IMR-90 (cell line): ENCODE measurements around the gene BST1. TPM values are rescaled to one million over a fixed set of nuclear protein-coding genes. Genes with fewer than 3 reads are reported as not detected.

ENCODE experiments used
- ATAC-seq: fragments of 200-7000 bp; cut with Tn5 transposase; 2 replicates; pipeline ENCODE4 v1.9.1; 2020; ENCODE audit warnings: low read depth, mild to moderate bottlenecking, moderate library complexity
- BruUV-seq: library from RNA; stranded (reverse); fragments of 400-500 nt; replicated peaks from 2 replicates; lab custom pipeline; 2021; lab: Mats Ljungman, UMichigan
- CTCF ChIA-PET: fragments of 300-600 bp; formaldehyde crosslinking; extraction: SDS; loops from one replicate; lab custom pipeline; 2021; ENCODE audit warnings: antibody characterized with exemption; lab: Yijun Ruan, JAX
- POLR2A ChIA-PET: fragments of 300-600 bp; sonication (Branson Sonifier 250); formaldehyde crosslinking; loops from one replicate; lab custom pipeline; 2022; ENCODE audit warnings: antibody characterized with exemption; ENCODE audit not compliant: unreplicated experiment; lab: Charles Lee
- DNase-seq: peaks from one replicate; pipeline ENCODE4 v3.0.0; 2013
- H2AFZ ChIP-seq: replicated peaks from 2 replicates; pipeline ENCODE3; 2013; ENCODE audit warnings: low read length, mild to moderate bottlenecking; ENCODE audit not compliant: poor library complexity
- H2AK5ac ChIP-seq: 2 replicates; pipeline ENCODE4 v1.6.1; 2013; ENCODE audit warnings: low read depth, low read length, inconsistent platforms
- H2AK9ac ChIP-seq: replicated peaks from 2 replicates; pipeline ENCODE3; 2013; ENCODE audit warnings: mild to moderate bottlenecking, low read depth, low read length, moderate library complexity; ENCODE audit not compliant: poor library complexity
- H2BK120ac ChIP-seq: 2 replicates; pipeline ENCODE4 v1.6.1; 2013; ENCODE audit warnings: low read depth, low read length, inconsistent platforms
- H2BK15ac ChIP-seq: 3 replicates; pipeline ENCODE4 v1.6.1; 2013; ENCODE audit warnings: low read depth, low read length, inconsistent platforms
- H2BK20ac ChIP-seq: 2 replicates; pipeline ENCODE4 v1.6.1; 2013; ENCODE audit warnings: low read depth, mild to moderate bottlenecking, inconsistent platforms, low read length, moderate library complexity
- H2BK5ac ChIP-seq: 2 replicates; pipeline ENCODE4 v1.6.1; 2013; ENCODE audit warnings: mild to moderate bottlenecking, low read depth, low read length, inconsistent platforms; ENCODE audit not compliant: poor library complexity, severe bottlenecking
- H3K14ac ChIP-seq: replicated peaks from 2 replicates; pipeline ENCODE4 v1.6.1; 2013; ENCODE audit warnings: low read depth, low read length, inconsistent platforms
- H3K18ac ChIP-seq: 2 replicates; pipeline ENCODE4 v1.6.1; 2013; ENCODE audit warnings: low read depth, low read length, control low read depth
- H3K23ac ChIP-seq: 2 replicates; pipeline ENCODE4 v1.6.1; 2013; ENCODE audit warnings: low read depth, low read length, inconsistent platforms
- H3K27ac ChIP-seq: 2 replicates; pipeline ENCODE4 v1.5.1; 2013; ENCODE audit warnings: mild to moderate bottlenecking, control low read depth, low read length; ENCODE audit not compliant: insufficient read depth
- H3K27me3 ChIP-seq: 2 replicates; pipeline ENCODE4 v1.6.1; 2013; ENCODE audit warnings: low read length; ENCODE audit not compliant: control insufficient read depth, insufficient read depth
- H3K36me3 ChIP-seq: 2 replicates; pipeline ENCODE4 v1.6.1; 2013; ENCODE audit warnings: low read length, mixed read lengths; ENCODE audit not compliant: control insufficient read depth, insufficient read depth
- H3K4ac ChIP-seq: 2 replicates; pipeline ENCODE4 v1.6.1; 2013; ENCODE audit warnings: low read depth, low read length, inconsistent platforms
- H3K4me1 ChIP-seq: 2 replicates; pipeline ENCODE4 v1.6.1; 2013; ENCODE audit warnings: low read length, mixed read lengths; ENCODE audit not compliant: control insufficient read depth, insufficient read depth
- H3K4me2 ChIP-seq: 2 replicates; pipeline ENCODE4 v1.6.1; 2013; ENCODE audit warnings: low read depth, mild to moderate bottlenecking, control low read depth, low read length, moderate library complexity
- H3K4me3 ChIP-seq: 2 replicates; pipeline ENCODE4 v1.5.1; 2013; ENCODE audit warnings: low read depth, mild to moderate bottlenecking, control low read depth, low read length, moderate library complexity; ENCODE audit not compliant: insufficient read depth
- H3K56ac ChIP-seq: 2 replicates; pipeline ENCODE4 v1.6.1; 2013; ENCODE audit warnings: low read length, inconsistent platforms; ENCODE audit not compliant: insufficient read depth; ENCODE audit errors: extremely low read depth
- H3K79me1 ChIP-seq, 2 experiments: 2 replicates each; pipeline ENCODE4 v1.6.1; 2013; ENCODE audit warnings: low read length in 2 of 2, inconsistent platforms in 1 of 2, low read depth in 1 of 2
- H3K9ac ChIP-seq: 2 replicates; pipeline ENCODE4 v1.6.1; 2013; ENCODE audit warnings: low read depth, low read length, control low read depth
- H3K9me1 ChIP-seq: 2 replicates; pipeline ENCODE4 v1.6.1; 2013; ENCODE audit warnings: low read length, inconsistent platforms; ENCODE audit not compliant: insufficient read depth
- H3K9me3 ChIP-seq: 2 replicates; pipeline ENCODE4 v1.6.1; 2013; ENCODE audit warnings: low read length; ENCODE audit not compliant: control insufficient read depth, insufficient read depth
- H4K20me1 ChIP-seq: 2 replicates; pipeline ENCODE4 v1.6.1; 2013; ENCODE audit warnings: low read length, inconsistent platforms; ENCODE audit not compliant: insufficient read depth
- H4K5ac ChIP-seq: 2 replicates; pipeline ENCODE4 v1.6.1; 2013; ENCODE audit warnings: mild to moderate bottlenecking, low read depth, low read length, control low read depth
- H4K8ac ChIP-seq, 2 experiments: 2 replicates each; pipeline ENCODE4 v1.6.1; 2013; ENCODE audit warnings: low read depth in 2 of 2, low read length in 2 of 2, control low read depth in 1 of 2, inconsistent platforms in 1 of 2
- H4K91ac ChIP-seq: 2 replicates; pipeline ENCODE4 v1.6.1; 2013; ENCODE audit warnings: low read depth, low read length, inconsistent platforms; ENCODE audit not compliant: insufficient read depth
- CTCF ChIP-seq: conservative IDR thresholded peaks from 2 replicates; pipeline ENCODE4 v1.5.1; 2012; ENCODE audit warnings: mild to moderate bottlenecking, low read depth, low read length, improper control_type of control experiment
- ELK1 ChIP-seq: fragments of 150-350 bp; IDR thresholded peaks from 2 replicates; pipeline ENCODE4 v1.6.1; 2016; ENCODE audit warnings: low read depth, mild to moderate bottlenecking, low read length, moderate library complexity, borderline replicate concordance
- FOS ChIP-seq: fragments of 150-350 bp; IDR thresholded peaks from 2 replicates; pipeline ENCODE4 v1.6.1; 2016; ENCODE audit warnings: low read depth, low read length
- MAFK ChIP-seq: IDR thresholded peaks from 2 replicates; pipeline ENCODE4 v1.6.1; 2012; ENCODE audit warnings: low read depth, low read length, improper control_type of control experiment
- MXI1 ChIP-seq: IDR thresholded peaks from 2 replicates; pipeline ENCODE4 v1.6.1; 2012; ENCODE audit warnings: low read depth, mild to moderate bottlenecking, low read length, moderate library complexity, borderline replicate concordance
- RFX5 ChIP-seq: IDR thresholded peaks from 2 replicates; pipeline ENCODE4 v1.8.0; 2012; ENCODE audit warnings: low read depth, mild to moderate bottlenecking, low read length, moderate library complexity
- SMC3 ChIP-seq: fragments of 150-350 bp; IDR thresholded peaks from 2 replicates; pipeline ENCODE4 v1.6.1; 2016; ENCODE audit warnings: low read depth, mild to moderate bottlenecking, antibody characterized with exemption, low read length, moderate library complexity
- WGBS, 2 experiments: methylation state at CpG; one replicate each; pipeline versions ENCODE4 v1.1.5 to v1.1.7; 2013; ENCODE audit warnings: missing lambda C conversion rate in 2 of 2; ENCODE audit not compliant: insufficient read length in 1 of 2; ENCODE audit errors: extremely low coverage in 2 of 2; 5-methylcytosine and 5-hydroxymethylcytosine counted together
- dilution Hi-C: fragments of 300-500 bp; cut with HindIII; formaldehyde crosslinking; loops from one replicate; pipeline ENCODE4 v1.14.3; 2018; ENCODE audit warnings: low sequenced_read_pairs; ENCODE audit not compliant: unreplicated experiment
- in situ Hi-C: fragments of 300-500 bp; cut with MboI; formaldehyde crosslinking; loops from 3 replicates; pipeline ENCODE4 v1.14.3; 2019; ENCODE audit warnings: low sequenced_read_pairs, inconsistent platforms, mixed read lengths
- intact Hi-C: fragments of 100-400 bp; cut with micrococcal nuclease; formaldehyde crosslinking; loops from 2 replicates; pipeline ENCODE4 v1.10.0; 2022
- polyA plus RNA-seq, 3 experiments: library from polyadenylated mRNA; depleted of rRNA; stranded (reverse); fragments of >200 nt; gene quantifications; 2 replicates each; pipeline ENCODE4 v1.2.3, GENCODE V29; 2012; ENCODE audit warnings: low replicate concordance in 1 of 3
- total RNA-seq: library from RNA; depleted of rRNA; stranded (reverse); fragments of >200 nt; gene quantifications from 2 replicates; pipeline ENCODE4 v1.2.3, GENCODE V29; 2012
- TF ChIP-seq, protein P1 (sequence below): fragments of 150-350 bp; IDR thresholded peaks from 2 replicates; pipeline ENCODE4 v1.6.1; 2017; ENCODE audit warnings: mild to moderate bottlenecking, antibody characterized with exemption, low read length, low read depth

The BST1 gene
- total and polyA plus RNA-seq, 2 of the 4 experiments (the other 2 are of a cell fraction), result 6.6 to 11.1 TPM

- Histone ChIP-seq H4K91ac (no peak overlapping the region), H2BK20ac (no peak overlapping the region), H3K18ac (no peak overlapping the region), H3K4me2 (no peak overlapping the region), H4K20me1 (no peaks in the 10 kb centered on the region), H3K56ac (no peak overlapping the region), H2BK15ac (no peak overlapping the region), H3K4me3 (no peak overlapping the region), H3K4ac (no peak overlapping the region), H2BK120ac (no peak overlapping the region), H3K36me3 (no peaks in the 10 kb centered on the region), H3K27me3 (peaks cover 5% of the 10 kb centered on the region), H3K79me1 (no peaks in the 10 kb centered on the region), H3K9me1 (no peaks in the 10 kb centered on the region), H3K23ac (no peak overlapping the region), H2BK5ac (no peak overlapping the region), H3K9ac (no peak overlapping the region), H2AFZ (no peak overlapping the region), H4K8ac (no peak overlapping the region), H3K14ac (no peak overlapping the region), H3K9me3 (peaks cover 9% of the 10 kb centered on the region; the same call in 1 of the 2 replicates), H4K5ac (no peak overlapping the region), H3K27ac (no peak overlapping the region), H2AK9ac (no peak overlapping the region), H3K4me1 (no peaks in the 10 kb centered on the region), H2AK5ac (no peak overlapping the region)
- ChIA-PET CTCF (interaction anchor here (1.4 kb wide), 1 partner anchor 69 kb away, joined by 4 read pairs; no protein-coding TSS in a partner anchor), POLR2A (no interaction called here)
- in situ Hi-C loops (no loop called here), dilution Hi-C loops (no loop called here), intact Hi-C loops (no loop called here)
- no TSS peak for BruUV-seq
- DNase-seq (no peak), ATAC-seq (no peak)
- 35% methylated on average over 2 of the region's 3 CpGs; no CpG with 5 or more reads in 1 of the 2 experiments for WGBS, 2 experiments
- no peak for TF ChIP-seq MXI1
- TF ChIP-seq, protein P1, sequence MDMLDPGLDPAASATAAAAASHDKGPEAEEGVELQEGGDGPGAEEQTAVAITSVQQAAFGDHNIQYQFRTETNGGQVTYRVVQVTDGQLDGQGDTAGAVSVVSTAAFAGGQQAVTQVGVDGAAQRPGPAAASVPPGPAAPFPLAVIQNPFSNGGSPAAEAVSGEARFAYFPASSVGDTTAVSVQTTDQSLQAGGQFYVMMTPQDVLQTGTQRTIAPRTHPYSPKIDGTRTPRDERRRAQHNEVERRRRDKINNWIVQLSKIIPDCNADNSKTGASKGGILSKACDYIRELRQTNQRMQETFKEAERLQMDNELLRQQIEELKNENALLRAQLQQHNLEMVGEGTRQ, result no peak
- TF ChIP-seq SMC3, result no peak
- no peak for TF ChIP-seq MAFK
- TF ChIP-seq RFX5, result no peak
- TF ChIP-seq CTCF, result no peak
- no peak for TF ChIP-seq ELK1
- no peak for TF ChIP-seq FOS
Measured at GRCh38 chr4:15737255-15737654, 34.4 kb downstream of the BST1 start.
